Coronary artery (tissue), 2 donors: ENCODE results near the gene PROP1.

Source experiments
- DNase-seq: peaks from one replicate; pipeline ENCODE4 v3.0.0-alpha.2; 2017; ENCODE audit warnings: low spot score
- H3K27ac ChIP-seq, 2 donors: fragments of 200-600 bp; sonication (generic); one replicate each; pipeline ENCODE4 v1.5.1; 2016 to 2019
- H3K4me3 ChIP-seq: fragments of 200-600 bp; sonication (generic); 2 replicates; pipeline ENCODE4 v1.5.1; 2016; ENCODE audit warnings: mild to moderate bottlenecking, moderate library complexity
- CTCF ChIP-seq: fragments of 200-600 bp; sonication (generic); IDR thresholded peaks from one replicate; pipeline ENCODE4 v1.5.1; 2019; ENCODE audit warnings: antibody characterized with exemption

PROP1 gene

GRCh38 chr5:177985430-177986040 lies 10.5 kb downstream of the PROP1 start:
- DNase-seq = no peak
- Histone ChIP-seq H3K27ac (no peak overlapping the region), H3K4me3 (no peak overlapping the region)
- TF ChIP-seq CTCF = no peak

DNA sequence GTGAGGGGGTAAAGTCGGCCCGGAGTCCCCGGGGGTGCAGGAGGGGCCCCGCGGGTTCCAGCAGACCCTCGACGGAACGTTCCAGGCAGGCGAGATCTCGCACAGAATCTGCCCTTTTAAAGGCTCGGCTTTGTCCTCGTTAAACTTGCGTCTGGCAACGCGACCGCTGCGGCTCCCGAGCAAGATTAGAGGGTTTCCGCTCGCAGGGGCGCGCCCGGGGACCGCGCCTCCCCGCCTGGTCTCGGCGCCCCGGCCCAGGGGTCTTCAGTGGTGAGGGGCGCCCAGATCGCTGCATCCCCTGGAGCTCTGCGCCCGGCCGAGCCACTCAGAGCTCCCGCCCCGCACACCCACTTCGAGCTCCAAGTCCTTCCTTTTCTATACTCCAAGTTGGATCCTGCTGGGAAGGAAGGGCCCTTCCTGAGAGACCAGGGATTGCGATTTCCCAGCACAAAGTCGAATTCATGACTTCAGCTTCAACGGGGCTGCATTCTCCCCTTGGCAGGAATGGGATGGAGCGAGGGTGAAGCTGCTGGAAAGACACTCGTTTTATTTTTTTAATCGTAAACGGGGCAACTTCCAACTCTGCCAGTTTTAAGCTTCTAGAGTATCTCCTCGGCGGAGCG lies 11.3 kb downstream of the PROP1 start:
- Histone ChIP-seq H3K27ac (no peak overlapping the region), H3K4me3 (no peak overlapping the region)
- no peak for DNase-seq
- no peak for TF ChIP-seq CTCF

- H3K4me3 ChIP-seq = no peak overlapping the region
- no peak for TF ChIP-seq CTCF
- no peak overlapping the region for H3K27ac ChIP-seq
- DNase-seq = no peak
Observed at GRCh38 chr5:177983763-177984583, 12.1 kb downstream of the PROP1 start.

- no peak for DNase-seq
- Histone ChIP-seq H3K4me3 (no peak overlapping the region), H3K27ac (no peak overlapping the region)
- TF ChIP-seq CTCF = no peak
Observed at GRCh38 chr5:177982956-177983355, 13.1 kb downstream of the PROP1 start.

GRCh38 chr5:177982072-177982727 lies 13.8 kb downstream of the PROP1 start:
- Histone ChIP-seq H3K27ac (no peak overlapping the region), H3K4me3 (no peak overlapping the region)
- no peak for TF ChIP-seq CTCF
- no peak for DNase-seq

- TF ChIP-seq CTCF = no peak
- Histone ChIP-seq H3K4me3 (no peak overlapping the region), H3K27ac (no peak overlapping the region)
- DNase-seq = no peak
Observed at GRCh38 chr5:177981296-177982071, 14.6 kb downstream of the PROP1 start.
